Activated CD4-positive, alpha-beta T cell treated with anti-CD3 and anti-CD28 coated beads for 1 hour (primary cell): Measurements from ENCODE around the gene GPR141.

Experiments
- DNase-seq: peaks from one replicate; pipeline ENCODE4 v3.0.0-alpha.2; 2020

The GPR141 gene

GRCh38 chr7:37683246-37684120 lies at the start of gene GPR141:
Gene GPR141, plus strand, starts transcription at chr7:37683766. Its CDS starts 56,628 bp downstream, at chr7:37740394.
- DNase-seq = no peak

- no peak for DNase-seq
Observed at GRCh38 chr7:37635346-37635745, 48.2 kb upstream of the GPR141 start.

GRCh38 chr7:37642028-37642540 lies 41.5 kb upstream of the GPR141 start:
- no peak for DNase-seq

- DNase-seq = no peak
Observed at GRCh38 chr7:37643876-37644275, 39.7 kb upstream of the GPR141 start.

GRCh38 chr7:37645282-37646050 lies 38.1 kb upstream of the GPR141 start:
- no peak for DNase-seq

GRCh38 chr7:37656913-37657530 lies 26.5 kb upstream of the GPR141 start:
- no peak for DNase-seq

GRCh38 chr7:37657816-37658215 lies 25.8 kb upstream of the GPR141 start:
- no peak for DNase-seq

GRCh38 chr7:37659971-37660565 lies 23.5 kb upstream of the GPR141 start:
- DNase-seq = no peak

- DNase-seq = no peak
Observed at GRCh38 chr7:37660614-37661013, 23.0 kb upstream of the GPR141 start.

GRCh38 chr7:37663693-37664092 lies 19.9 kb upstream of the GPR141 start:
- DNase-seq = no peak

- no peak for DNase-seq
Observed at GRCh38 chr7:37665352-37666022, 18.1 kb upstream of the GPR141 start.

- DNase-seq = no peak
Observed at GRCh38 chr7:37666026-37666799, 17.4 kb upstream of the GPR141 start.

- DNase-seq = no peak
Observed at GRCh38 chr7:37669818-37670217, 13.7 kb upstream of the GPR141 start.

GRCh38 chr7:37670436-37670835 lies 13.1 kb upstream of the GPR141 start:
- no peak for DNase-seq

GRCh38 chr7:37671876-37672275 lies 11.7 kb upstream of the GPR141 start:
- DNase-seq = no peak

GRCh38 chr7:37672926-37673325 lies 10.6 kb upstream of the GPR141 start:
- DNase-seq = no peak

- DNase-seq = no peak
Observed at GRCh38 chr7:37673523-37673922, 10.0 kb upstream of the GPR141 start.

GRCh38 chr7:37674531-37674930 lies 9.0 kb upstream of the GPR141 start:
- no peak for DNase-seq

- no peak for DNase-seq
Observed at GRCh38 chr7:37675749-37676148, 7.8 kb upstream of the GPR141 start.

- no peak for DNase-seq
Observed at GRCh38 chr7:37684927-37685326, 1.4 kb downstream of the GPR141 start.

- no peak for DNase-seq
Observed at GRCh38 chr7:37686556-37687345, 3.2 kb downstream of the GPR141 start.
